ENCODE measurements around the gene TET2.

TET2 gene

GRCh38 chr4:105145156-105145902 is 1.3 kb upstream of the TET2 start:
- DNase-seq: no peak

- no peak for DNase-seq
Observed at GRCh38 chr4:105145903-105146275, 787 bp upstream of the TET2 start.

GRCh38 chr4:105147016-105147552 is 408 bp downstream of the TET2 start:
- DNase-seq: no peak

- DNase-seq: no peak
Observed at GRCh38 chr4:105147553-105148161, 981 bp downstream of the TET2 start.

GRCh38 chr4:105148356-105148755 is 1.7 kb downstream of the TET2 start:
- DNase-seq: no peak

- DNase-seq: no peak
Observed at GRCh38 chr4:105148776-105149175, 2.1 kb downstream of the TET2 start.

- DNase-seq: no peak
Observed at GRCh38 chr4:105149771-105150170, 3.1 kb downstream of the TET2 start.

- DNase-seq: no peak
Observed at GRCh38 chr4:105150503-105150902, 3.8 kb downstream of the TET2 start.

- DNase-seq: no peak
Observed at GRCh38 chr4:105153749-105154148, 7.1 kb downstream of the TET2 start.

- no peak for DNase-seq
Observed at GRCh38 chr4:105154576-105154975, 7.9 kb downstream of the TET2 start.

- DNase-seq: no peak
Observed at GRCh38 chr4:105155426-105155825, 8.8 kb downstream of the TET2 start.

GRCh38 chr4:105158837-105159236 is 12.2 kb downstream of the TET2 start:
- no peak for DNase-seq

- no peak for DNase-seq
Observed at GRCh38 chr4:105162123-105162796, 15.6 kb downstream of the TET2 start.

GRCh38 chr4:105164548-105164947 is 17.9 kb downstream of the TET2 start:
- no peak for DNase-seq

GRCh38 chr4:105166066-105166465 is 19.4 kb downstream of the TET2 start:
- no peak for DNase-seq

GRCh38 chr4:105170711-105171110 is 24.0 kb downstream of the TET2 start:
- DNase-seq: no peak

GRCh38 chr4:105171912-105172311 is 25.2 kb downstream of the TET2 start:
- no peak for DNase-seq

- DNase-seq: no peak
Observed at GRCh38 chr4:105174098-105174497, 27.4 kb downstream of the TET2 start.

GRCh38 chr4:105179539-105180401 is 33.1 kb downstream of the TET2 start:
- DNase-seq: no peak

- DNase-seq: no peak
Observed at GRCh38 chr4:105181259-105181658, 34.6 kb downstream of the TET2 start.

GRCh38 chr4:105182211-105182610 is 35.5 kb downstream of the TET2 start:
- DNase-seq: no peak

GRCh38 chr4:105184316-105184980 is 37.8 kb downstream of the TET2 start:
- no peak for DNase-seq
